Smooth muscle cell (in vitro differentiated cells): ENCODE results near the gene SCG2. TPM values are rescaled to one million over a fixed set of nuclear protein-coding genes. Genes with fewer than 3 reads are reported as not detected.

ENCODE experiments used
- DNase-seq: peaks from one replicate; lab custom pipeline; 2025; ENCODE audit not compliant: unreplicated experiment; lab: John Stamatoyannopoulos, UW
- H2AFZ ChIP-seq: fragments of 200-600 bp; sonication (generic); 2 replicates; pipeline ENCODE4 v1.6.0; 2016; ENCODE audit warnings: antibody characterized with exemption, low read depth, mild to moderate bottlenecking
- H3F3A ChIP-seq: fragments of 200-600 bp; sonication (generic); 2 replicates; pipeline ENCODE4 v1.6.0; 2017; ENCODE audit warnings: antibody characterized with exemption, low read depth
- H3K27ac ChIP-seq: fragments of 200-600 bp; sonication (generic); 2 replicates; pipeline ENCODE4 v1.5.1; 2016; ENCODE audit warnings: low read depth, mild to moderate bottlenecking
- H3K27me3 ChIP-seq: fragments of 200-600 bp; sonication (generic); 2 replicates; pipeline ENCODE4 v1.6.1; 2016; ENCODE audit warnings: low read depth, mild to moderate bottlenecking
- H3K36me3 ChIP-seq: fragments of 200-600 bp; sonication (generic); 2 replicates; pipeline ENCODE4 v1.5.1; 2016; ENCODE audit warnings: low read depth
- H3K4me1 ChIP-seq: fragments of 200-600 bp; sonication (generic); 2 replicates; pipeline ENCODE4 v1.5.1; 2016; ENCODE audit warnings: low read depth
- H3K4me2 ChIP-seq: fragments of 200-600 bp; sonication (generic); 2 replicates; pipeline ENCODE4 v1.6.0; 2016; ENCODE audit warnings: mild to moderate bottlenecking
- H3K4me3 ChIP-seq: fragments of 200-600 bp; sonication (generic); 2 replicates; pipeline ENCODE4 v1.5.1; 2016; ENCODE audit warnings: mild to moderate bottlenecking
- H3K79me2 ChIP-seq: fragments of 200-600 bp; sonication (generic); 2 replicates; pipeline ENCODE4 v1.6.0; 2016; ENCODE audit warnings: low read depth, mild to moderate bottlenecking
- H3K9ac ChIP-seq: fragments of 200-600 bp; sonication (generic); 2 replicates; pipeline ENCODE4 v1.6.0; 2016; ENCODE audit warnings: low read depth
- H3K9me3 ChIP-seq: fragments of 200-600 bp; sonication (generic); replicated peaks from 2 replicates; pipeline ENCODE4 v1.5.1; 2016; ENCODE audit warnings: low read depth
- H4K20me1 ChIP-seq: fragments of 200-600 bp; sonication (generic); 2 replicates; pipeline ENCODE4 v1.6.0; 2016; ENCODE audit warnings: low read depth
- CTCF ChIP-seq: fragments of 200-600 bp; sonication (generic); IDR thresholded peaks from 2 replicates; pipeline ENCODE4 v1.5.1; 2017; ENCODE audit warnings: borderline replicate concordance, mild to moderate bottlenecking, antibody characterized with exemption; ENCODE audit not compliant: insufficient read depth, poor library complexity, severe bottlenecking
- WGBS: methylation state at CpG from one replicate; pipeline ENCODE4 v1.1.7; 2016; ENCODE audit warnings: low lambda C conversion rate; 5-methylcytosine and 5-hydroxymethylcytosine counted together
- polyA plus RNA-seq: library from polyadenylated mRNA; unstranded; fragments of >200 nt; fragmentation: Nextera tagmentation; extraction: Ambion mirVana; gene quantifications from 2 replicates; pipeline ENCODE4 v1.2.1, GENCODE V29; 2016
- total RNA-seq: library from RNA; depleted of rRNA; stranded (reverse); fragments of >200 nt; gene quantifications from 2 replicates; pipeline ENCODE4 v1.2.3, GENCODE V29; 2014

Gene SCG2
- total and polyA plus RNA-seq, 2 experiments from 2014 or later = 29.1 to 34.7 TPM

DNA sequence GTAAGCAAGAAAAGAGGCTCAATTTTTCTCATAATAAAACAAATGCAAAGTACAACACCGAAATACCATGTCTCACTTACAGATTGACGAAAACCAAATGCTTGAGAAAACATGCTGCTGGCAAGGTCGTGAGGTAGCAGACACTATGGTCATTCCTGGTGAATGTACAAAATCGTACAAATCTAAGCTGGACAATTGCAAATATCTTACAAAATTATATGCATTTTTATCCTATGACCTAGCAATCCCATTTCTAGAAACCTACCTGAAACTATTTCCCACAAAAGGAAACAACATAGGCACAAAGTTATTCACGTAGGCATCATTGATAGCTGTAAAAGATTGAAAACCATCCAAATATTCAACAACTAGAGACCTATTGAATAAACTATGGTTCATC is 54.0 kb downstream of the SCG2 start:
- H2AFZ ChIP-seq = no peak overlapping the region
- H3K27me3 ChIP-seq = no peaks in the 10 kb centered on the region
- peak overlapping the region; percentile 53 for H3K27ac ChIP-seq
- H3K4me3 ChIP-seq = no peak overlapping the region
- DNase-seq = no peak
- WGBS = 72% methylated on average over 5 of the region's 5 CpGs
- no peak overlapping the region for H3K9ac ChIP-seq
- TF ChIP-seq CTCF = no peak
- H4K20me1 ChIP-seq = no peaks in the 10 kb centered on the region
- H3F3A ChIP-seq = no peaks in the 10 kb centered on the region
- no peak overlapping the region for H3K4me2 ChIP-seq
- H3K9me3 ChIP-seq = no peaks in the 10 kb centered on the region
- H3K79me2 ChIP-seq = no peaks in the 10 kb centered on the region
- no peaks in the 10 kb centered on the region for H3K36me3 ChIP-seq
- no peaks in the 10 kb centered on the region for H3K4me1 ChIP-seq

Other genes with a start within 250 kb of the SCG2 start
- 5.9 and 11.4 TPM in 2 replicates for gene AP1S3, start 235.2 kb upstream of the SCG2 start, total RNA-seq
- 1.4 and 3.4 TPM in 2 replicates for gene AP1S3, start 235.2 kb upstream of the SCG2 start, polyA plus RNA-seq